Activated T-helper 1 cell treated with anti-CD3 and anti-CD28 coated beads, Interleukin-12 subunit alpha, Interleukin-12 subunit beta, Interleukin-2, Interleukin-4 antibody, amounts not matched to agents 30 ng/mL and 10 ng/mL and 1 ng/mL, durations not matched to agents 14 hours and 24 hours and 36 hours (primary cell): ENCODE results near the gene APOOL. TPM values are rescaled to one million over a fixed set of nuclear protein-coding genes. Genes with fewer than 3 reads are reported as not detected.
"Not testable (repeated sequence)": the region's sequence is repeated elsewhere in the genome, so short reads cannot be mapped to it uniquely, and the experiment has no call there.

Source experiments
- DNase-seq: peaks from one replicate; pipeline ENCODE4 v3.0.0; 2021; ENCODE audit warnings: low spot score
- H3K27ac Mint-ChIP-seq: one replicate; pipeline ENCODE4 v1.8.0; 2021; ENCODE audit warnings: mild to moderate bottlenecking, mixed read lengths
- H3K27me3 Mint-ChIP-seq: one replicate; pipeline ENCODE4 v1.8.0; 2022; ENCODE audit warnings: mild to moderate bottlenecking, moderate library complexity, mixed read lengths; ENCODE audit not compliant: insufficient read depth
- H3K36me3 Mint-ChIP-seq: one replicate; pipeline ENCODE4 v1.8.0; 2021; ENCODE audit warnings: low read depth, mixed read lengths
- H3K4me1 Mint-ChIP-seq: one replicate; pipeline ENCODE4 v1.8.0; 2021; ENCODE audit warnings: low read depth, mixed read lengths
- H3K4me3 Mint-ChIP-seq: one replicate; pipeline ENCODE4 v1.8.0; 2021; ENCODE audit warnings: mild to moderate bottlenecking, moderate library complexity, mixed read lengths
- H3K9me3 Mint-ChIP-seq: one replicate; pipeline ENCODE4 v1.8.0; 2021; ENCODE audit warnings: mixed read lengths
- intact Hi-C: fragments of 100-400 bp; cut with micrococcal nuclease; formaldehyde crosslinking; loops from one replicate; pipeline ENCODE4 v1.15.1; 2024
- total RNA-seq: library from RNA; stranded (reverse); gene quantifications from 2 replicates; pipeline ENCODE4 v1.2.3, GENCODE V29; 2022

The APOOL gene
- total RNA-seq, 1 donor from 2014 or later = 18.2 TPM

- intact Hi-C loops = no loop called here
- H3K9me3 Mint-ChIP-seq = no peaks in the 10 kb centered on the region
- no peak for DNase-seq
- no peaks in the 10 kb centered on the region for H3K4me1 Mint-ChIP-seq
- H3K4me3 Mint-ChIP-seq = no peak overlapping the region
- H3K36me3 Mint-ChIP-seq = peaks cover 2% of the 10 kb centered on the region
- no peaks in the 10 kb centered on the region for H3K27me3 Mint-ChIP-seq
- H3K27ac Mint-ChIP-seq = no peak overlapping the region
Observed at GRCh38 chrX:85024562-85024961, 20.9 kb downstream of the APOOL start.

- no peak overlapping the region for H3K4me3 Mint-ChIP-seq
- intact Hi-C loops = no loop called here
- H3K36me3 Mint-ChIP-seq = peaks cover 2% of the 10 kb centered on the region
- no peak overlapping the region for H3K27ac Mint-ChIP-seq
- H3K9me3 Mint-ChIP-seq = no peaks in the 10 kb centered on the region
- no peaks in the 10 kb centered on the region for H3K4me1 Mint-ChIP-seq
- DNase-seq = no peak
- no peaks in the 10 kb centered on the region for H3K27me3 Mint-ChIP-seq
Observed at GRCh38 chrX:85026170-85026569, 22.5 kb downstream of the APOOL start.

- Mint-ChIP-seq H3K36me3 (no peaks in the 10 kb centered on the region), H3K4me3 (no peak overlapping the region), H3K27me3 (no peaks in the 10 kb centered on the region), H3K27ac (no peak overlapping the region), H3K9me3 (no peaks in the 10 kb centered on the region), H3K4me1 (no peaks in the 10 kb centered on the region)
- no peak for DNase-seq
- intact Hi-C loops = no loop called here
Observed at GRCh38 chrX:85029043-85029442, 25.4 kb downstream of the APOOL start.

GRCh38 chrX:85031505-85031904, 27.8 kb downstream of the APOOL start:
- intact Hi-C loops = no loop called here
- H3K27me3 Mint-ChIP-seq = no peaks in the 10 kb centered on the region
- H3K4me3 Mint-ChIP-seq = no peak overlapping the region
- no peaks in the 10 kb centered on the region for H3K9me3 Mint-ChIP-seq
- no peak for DNase-seq
- H3K4me1 Mint-ChIP-seq = no peaks in the 10 kb centered on the region
- H3K27ac Mint-ChIP-seq = no peak overlapping the region
- no peaks in the 10 kb centered on the region for H3K36me3 Mint-ChIP-seq

- intact Hi-C loops = no loop called here
- H3K36me3 Mint-ChIP-seq = no peaks in the 10 kb centered on the region
- H3K9me3 Mint-ChIP-seq = peaks cover 23% of the 10 kb centered on the region
- no peak overlapping the region for H3K27ac Mint-ChIP-seq
- no peak for DNase-seq
- H3K4me1 Mint-ChIP-seq = no peaks in the 10 kb centered on the region
- H3K27me3 Mint-ChIP-seq = no peaks in the 10 kb centered on the region
- no peak overlapping the region for H3K4me3 Mint-ChIP-seq
Observed at GRCh38 chrX:85037114-85037513, 33.4 kb downstream of the APOOL start.

GRCh38 chrX:85051627-85052026, 48.0 kb downstream of the APOOL start:
- intact Hi-C loops = loop anchor here (10.0 kb wide), 1 partner anchor 1007 kb away; no protein-coding TSS in a partner anchor
- Mint-ChIP-seq H3K9me3 (no peaks in the 10 kb centered on the region), H3K36me3 (peaks cover 1% of the 10 kb centered on the region), H3K4me3 (no peak overlapping the region), H3K4me1 (no peaks in the 10 kb centered on the region), H3K27me3 (no peaks in the 10 kb centered on the region), H3K27ac (no peak overlapping the region)
- DNase-seq = no peak

- Mint-ChIP-seq H3K4me3 (no peak overlapping the region), H3K27ac (no peak overlapping the region), H3K27me3 (no peaks in the 10 kb centered on the region), H3K4me1 (no peaks in the 10 kb centered on the region), H3K36me3 (peaks cover 3% of the 10 kb centered on the region), H3K9me3 (no peaks in the 10 kb centered on the region)
- no peak for DNase-seq
- intact Hi-C loops = loop anchor here (10.0 kb wide), 1 partner anchor 1007 kb away; no protein-coding TSS in a partner anchor
Observed at GRCh38 chrX:85052205-85052604, 48.5 kb downstream of the APOOL start.

GRCh38 chrX:85052636-85053343, 49.1 kb downstream of the APOOL start:
- Mint-ChIP-seq H3K36me3 (peaks cover 1% of the 10 kb centered on the region), H3K4me3 (no peak overlapping the region), H3K9me3 (no peaks in the 10 kb centered on the region), H3K27ac (no peak overlapping the region), H3K4me1 (no peaks in the 10 kb centered on the region), H3K27me3 (no peaks in the 10 kb centered on the region)
- intact Hi-C loops = loop anchor here (1.0 to 10.0 kb wide), 2 partner anchors 323 to 1008 kb away; no protein-coding TSS in a partner anchor
- no peak for DNase-seq

GRCh38 chrX:85065512-85066198, 62.0 kb downstream of the APOOL start:
- H3K36me3 Mint-ChIP-seq = peaks cover 4% of the 10 kb centered on the region
- no peaks in the 10 kb centered on the region for H3K27me3 Mint-ChIP-seq
- no peak overlapping the region for H3K27ac Mint-ChIP-seq
- peaks cover 6% of the 10 kb centered on the region for H3K9me3 Mint-ChIP-seq
- no peak overlapping the region for H3K4me3 Mint-ChIP-seq
- H3K4me1 Mint-ChIP-seq = no peaks in the 10 kb centered on the region
- intact Hi-C loops = no loop called here
- no peak for DNase-seq

GRCh38 chrX:85077247-85077646, 73.6 kb downstream of the APOOL start:
- H3K27ac Mint-ChIP-seq, H3K4me1 Mint-ChIP-seq, DNase-seq, H3K27me3 Mint-ChIP-seq, H3K36me3 Mint-ChIP-seq, H3K4me3 Mint-ChIP-seq, intact Hi-C loops, H3K9me3 Mint-ChIP-seq: not testable (repeated sequence)

GRCh38 chrX:85084770-85085393, 81.2 kb downstream of the APOOL start:
- peaks cover 18% of the 10 kb centered on the region for H3K36me3 Mint-ChIP-seq
- no peak overlapping the region for H3K27ac Mint-ChIP-seq
- intact Hi-C loops = loop anchor here (10.0 kb wide), 1 partner anchor 460 kb away; no protein-coding TSS in a partner anchor
- H3K9me3 Mint-ChIP-seq = no peaks in the 10 kb centered on the region
- H3K4me1 Mint-ChIP-seq = no peaks in the 10 kb centered on the region
- H3K27me3 Mint-ChIP-seq = no peaks in the 10 kb centered on the region
- no peak overlapping the region for H3K4me3 Mint-ChIP-seq
- no peak for DNase-seq

- H3K27ac Mint-ChIP-seq = no peak overlapping the region
- no peaks in the 10 kb centered on the region for H3K9me3 Mint-ChIP-seq
- H3K4me3 Mint-ChIP-seq = no peak overlapping the region
- no peaks in the 10 kb centered on the region for H3K4me1 Mint-ChIP-seq
- intact Hi-C loops = loop anchor here (10.0 kb wide), 1 partner anchor 455 kb away; no protein-coding TSS in a partner anchor
- H3K27me3 Mint-ChIP-seq = no peaks in the 10 kb centered on the region
- DNase-seq = no peak
- H3K36me3 Mint-ChIP-seq = peaks cover 18% of the 10 kb centered on the region
Observed at GRCh38 chrX:85089321-85089840, 85.7 kb downstream of the APOOL start.

- no peak for DNase-seq
- H3K4me1 Mint-ChIP-seq = no peaks in the 10 kb centered on the region
- H3K9me3 Mint-ChIP-seq = no peaks in the 10 kb centered on the region
- H3K27ac Mint-ChIP-seq = no peak overlapping the region
- no peak overlapping the region for H3K4me3 Mint-ChIP-seq
- no peaks in the 10 kb centered on the region for H3K27me3 Mint-ChIP-seq
- no peaks in the 10 kb centered on the region for H3K36me3 Mint-ChIP-seq
- intact Hi-C loops = no loop called here
Observed at GRCh38 chrX:85107407-85107806, 103.7 kb downstream of the APOOL start.
